GM04503 (cell line): ENCODE results near the gene PPFIBP2.
"Not testable (repeated sequence)": the region's sequence is repeated elsewhere in the genome, so short reads cannot be mapped to it uniquely, and the experiment has no call there.

Experiments
- DNase-seq: peaks from one replicate; pipeline ENCODE4 v3.0.0-alpha.2; 2012; ENCODE audit warnings: low read depth

The PPFIBP2 gene

DNA sequence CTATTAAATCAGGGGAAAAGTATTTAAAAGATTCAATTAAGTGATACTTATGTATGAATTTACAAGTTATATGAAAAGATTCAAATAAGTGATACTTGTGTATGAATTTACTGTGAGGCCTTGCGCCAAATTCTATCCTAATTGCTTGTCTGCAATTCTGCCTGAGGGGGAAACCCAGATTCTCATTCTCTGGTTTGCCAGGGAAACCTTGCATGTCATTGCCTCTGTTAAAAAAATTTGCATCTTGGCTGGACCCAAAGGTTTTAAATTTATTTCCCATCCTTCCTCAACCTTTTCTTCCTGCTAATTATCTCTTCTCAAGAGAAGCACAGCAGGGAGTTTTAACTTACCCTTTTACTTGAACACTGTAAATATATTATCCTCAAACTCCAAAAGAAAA is 14.7 kb upstream of the PPFIBP2 start:
- DNase-seq = no peak

DNA sequence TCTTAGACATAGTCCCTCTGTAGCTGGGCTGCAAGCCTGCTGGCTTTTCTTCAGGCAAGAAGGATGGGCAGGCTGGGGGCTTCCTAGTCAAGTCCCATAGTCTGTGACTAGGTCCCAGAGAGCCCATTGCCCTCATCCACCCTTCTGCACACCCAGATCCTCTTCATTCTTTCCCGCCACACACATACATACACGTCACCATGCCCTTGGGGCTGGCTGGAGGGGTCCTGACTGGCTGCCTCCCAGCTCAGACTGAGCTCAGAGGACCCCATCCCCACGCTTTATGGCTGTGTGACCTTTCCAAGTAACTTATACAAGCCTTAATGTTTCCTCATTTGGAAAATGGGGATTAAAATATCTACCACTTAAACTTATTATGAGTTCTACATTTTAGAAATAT is 13.5 kb upstream of the PPFIBP2 start:
- DNase-seq = no peak

DNA sequence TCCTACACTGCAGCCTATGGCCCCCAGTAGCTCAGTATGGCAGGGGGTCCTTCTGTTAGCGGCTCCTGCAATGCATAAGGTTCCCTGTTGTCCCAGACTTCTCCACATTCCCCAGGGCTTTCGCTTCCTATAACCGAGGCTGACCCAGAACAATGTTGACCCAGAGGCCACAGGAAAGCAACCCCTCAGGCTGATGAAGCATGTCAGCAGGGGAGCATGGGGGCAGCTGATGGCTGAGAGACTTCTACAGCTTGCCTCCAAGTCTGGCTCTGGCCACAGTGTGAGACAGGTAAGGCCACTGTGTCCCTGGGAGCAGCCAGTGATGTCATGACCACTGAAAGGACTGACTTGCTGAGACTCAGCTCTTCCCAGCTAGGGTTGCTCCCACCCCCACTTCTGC is 12.5 kb upstream of the PPFIBP2 start:
- DNase-seq = no peak

- DNase-seq = no peak
Observed at GRCh38 chr11:7501894-7502293, 11.9 kb upstream of the PPFIBP2 start.

- DNase-seq = no peak
Observed at GRCh38 chr11:7506243-7506642, 7.6 kb upstream of the PPFIBP2 start.

GRCh38 chr11:7508087-7508486 is 5.7 kb upstream of the PPFIBP2 start:
- DNase-seq = no peak

DNA sequence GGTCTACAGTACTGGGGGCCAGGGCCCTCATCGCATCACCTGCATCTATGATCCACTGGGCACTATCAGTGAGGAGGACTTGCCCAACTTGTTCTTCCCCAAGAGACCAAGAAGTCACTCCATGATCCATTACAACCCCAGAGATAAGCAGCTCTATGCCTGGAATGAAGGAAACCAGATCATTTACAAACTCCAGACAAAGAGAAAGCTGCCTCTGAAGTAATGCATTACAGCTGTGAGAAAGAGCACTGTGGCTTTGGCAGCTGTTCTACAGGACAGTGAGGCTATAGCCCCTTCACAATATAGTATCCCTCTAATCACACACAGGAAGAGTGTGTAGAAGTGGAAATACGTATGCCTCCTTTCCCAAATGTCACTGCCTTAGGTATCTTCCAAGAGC is 3.8 kb upstream of the PPFIBP2 start:
- no peak for DNase-seq

GRCh38 chr11:7511401-7511800 is 2.4 kb upstream of the PPFIBP2 start:
- no peak for DNase-seq

- DNase-seq = peak; percentile 31
Observed at GRCh38 chr11:7512525-7513233, 1.1 kb upstream of the PPFIBP2 start.

GRCh38 chr11:7514099-7514591 is 346 bp downstream of the PPFIBP2 start:
- no peak for DNase-seq

DNA sequence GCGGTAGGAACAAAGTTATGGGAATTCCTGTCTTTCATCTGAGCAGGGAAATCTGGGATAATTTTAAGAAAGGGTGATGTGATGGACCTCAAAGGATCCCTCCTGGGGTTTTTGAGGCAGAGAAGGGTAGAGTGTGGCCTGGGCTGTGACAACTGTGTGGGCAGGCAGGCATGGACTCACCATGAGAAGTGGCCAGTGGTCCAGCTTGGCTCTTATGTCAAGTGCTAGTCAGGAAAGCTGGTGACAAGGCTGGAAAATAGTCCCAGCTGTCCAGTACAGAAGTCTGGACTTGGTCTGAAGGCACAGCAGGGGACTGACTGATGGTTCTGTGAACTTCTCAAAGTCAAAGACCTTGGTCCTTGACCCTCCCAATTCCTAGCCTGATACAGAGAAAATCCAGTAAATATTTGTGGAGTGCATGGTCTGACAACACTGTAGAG is 1.7 kb downstream of the PPFIBP2 start:
- no peak for DNase-seq

GRCh38 chr11:7516475-7516874 is 2.7 kb downstream of the PPFIBP2 start:
- DNase-seq = no peak

DNA sequence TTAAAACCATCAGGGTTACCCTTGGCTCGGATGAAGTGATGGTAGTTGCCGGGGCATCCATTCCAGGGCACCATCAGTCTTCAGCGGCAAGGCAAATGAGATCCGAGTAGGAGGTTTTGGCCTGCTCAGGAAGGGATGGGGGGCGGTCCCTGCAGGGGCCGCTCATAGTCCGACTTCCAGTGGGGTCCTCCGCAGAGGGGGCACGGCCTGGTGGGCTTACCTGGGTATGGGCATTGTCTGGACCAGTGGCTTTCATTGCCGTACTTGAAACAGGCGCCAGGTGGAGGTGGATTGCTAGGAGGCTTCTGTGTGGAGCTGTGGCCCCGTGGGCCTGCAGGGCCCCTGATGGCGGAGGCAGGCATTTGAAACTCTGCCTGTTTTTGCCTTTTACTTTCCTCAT is 3.9 kb downstream of the PPFIBP2 start:
- not testable (repeated sequence) for DNase-seq

- no peak for DNase-seq
Observed at GRCh38 chr11:7518811-7519562, 5.2 kb downstream of the PPFIBP2 start.

DNA sequence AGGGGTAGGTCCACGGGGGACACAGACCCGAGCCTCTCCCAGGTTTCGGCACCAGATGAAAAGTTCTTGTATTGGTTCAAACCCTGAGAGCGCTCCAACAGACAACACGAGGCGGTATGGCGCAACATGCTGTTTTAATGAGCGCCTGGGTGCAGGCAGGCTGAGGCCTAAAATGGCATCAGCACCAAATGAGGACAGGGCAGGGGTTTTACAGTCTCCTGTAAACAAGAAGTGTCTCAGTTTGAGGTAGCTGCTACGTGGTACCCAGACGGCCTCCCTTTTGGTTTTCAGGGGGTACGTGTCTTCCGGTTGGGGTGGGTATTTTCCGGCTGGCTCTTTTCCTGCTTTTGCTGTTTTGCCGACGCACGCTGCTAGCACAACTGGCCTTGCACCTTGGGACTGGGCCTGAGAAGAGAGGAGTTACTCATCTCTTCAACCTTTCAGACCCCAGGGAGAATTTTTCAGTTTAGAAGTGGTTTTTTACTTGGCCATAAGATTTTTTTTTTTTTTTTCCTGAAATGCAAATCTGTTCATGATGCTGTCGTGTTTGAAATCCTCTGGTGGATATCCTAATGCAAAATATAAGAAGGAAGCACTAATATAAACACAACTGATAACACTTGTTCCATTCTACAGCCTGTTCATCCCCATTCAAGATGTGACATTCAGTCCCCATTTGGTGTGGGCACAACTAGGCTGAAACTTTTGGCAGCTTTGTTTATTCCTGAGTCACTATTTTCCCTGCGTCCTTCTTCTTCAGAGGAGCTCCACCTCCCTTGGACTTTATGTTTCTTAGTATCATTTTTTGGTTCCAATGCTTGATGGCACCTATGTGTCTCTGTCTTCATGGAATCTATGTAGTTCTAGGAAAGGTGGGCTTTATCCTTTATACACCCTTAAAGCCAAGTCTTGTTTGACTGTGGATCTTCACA is 6.5 kb downstream of the PPFIBP2 start:
- DNase-seq = no peak

DNA sequence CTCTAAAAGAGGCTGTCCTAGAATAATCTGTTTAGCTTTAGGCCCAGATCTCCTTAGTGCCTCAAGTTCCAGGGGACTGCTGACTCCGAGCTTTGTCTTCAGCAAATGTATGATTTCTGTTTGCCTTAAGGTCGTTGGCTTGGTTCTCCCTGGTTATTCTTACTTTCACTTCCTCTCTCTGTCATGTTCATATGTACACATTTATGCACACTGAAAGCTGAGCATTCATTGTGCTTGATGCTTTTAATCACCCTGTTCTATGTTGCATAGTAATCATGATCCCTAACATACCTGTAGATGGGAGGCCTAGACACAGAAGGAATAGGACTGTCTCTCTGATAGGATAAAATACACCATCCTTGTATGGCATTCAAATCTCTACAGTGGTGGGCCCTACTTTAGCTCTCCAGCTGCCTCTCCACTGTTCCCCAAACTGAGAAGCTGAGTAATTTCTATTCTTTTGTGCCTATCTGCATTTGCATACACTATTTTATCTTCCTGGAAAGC is 7.2 kb downstream of the PPFIBP2 start:
- DNase-seq = no peak

DNA sequence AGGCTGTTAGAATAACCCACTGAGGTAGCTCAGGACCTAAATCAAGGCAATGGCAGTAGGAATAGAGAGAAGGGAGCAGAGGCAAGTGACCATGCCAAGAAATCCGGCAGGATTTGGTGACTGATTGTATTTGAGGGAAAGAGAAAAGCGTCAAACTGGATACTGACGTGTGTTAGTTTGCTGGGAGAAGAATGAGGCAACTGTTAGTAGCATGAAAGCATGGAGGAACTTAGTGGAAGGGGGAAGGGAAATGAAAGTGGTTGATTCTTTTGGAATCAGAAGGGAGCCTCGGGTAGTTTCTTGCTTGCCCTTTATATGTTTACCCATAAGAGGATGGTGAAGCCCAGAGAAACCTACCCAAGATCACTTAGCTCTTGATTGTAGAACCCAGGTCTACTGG is 8.3 kb downstream of the PPFIBP2 start:
- DNase-seq = no peak

- DNase-seq = no peak
Observed at GRCh38 chr11:7522546-7522945, 8.7 kb downstream of the PPFIBP2 start.

DNA sequence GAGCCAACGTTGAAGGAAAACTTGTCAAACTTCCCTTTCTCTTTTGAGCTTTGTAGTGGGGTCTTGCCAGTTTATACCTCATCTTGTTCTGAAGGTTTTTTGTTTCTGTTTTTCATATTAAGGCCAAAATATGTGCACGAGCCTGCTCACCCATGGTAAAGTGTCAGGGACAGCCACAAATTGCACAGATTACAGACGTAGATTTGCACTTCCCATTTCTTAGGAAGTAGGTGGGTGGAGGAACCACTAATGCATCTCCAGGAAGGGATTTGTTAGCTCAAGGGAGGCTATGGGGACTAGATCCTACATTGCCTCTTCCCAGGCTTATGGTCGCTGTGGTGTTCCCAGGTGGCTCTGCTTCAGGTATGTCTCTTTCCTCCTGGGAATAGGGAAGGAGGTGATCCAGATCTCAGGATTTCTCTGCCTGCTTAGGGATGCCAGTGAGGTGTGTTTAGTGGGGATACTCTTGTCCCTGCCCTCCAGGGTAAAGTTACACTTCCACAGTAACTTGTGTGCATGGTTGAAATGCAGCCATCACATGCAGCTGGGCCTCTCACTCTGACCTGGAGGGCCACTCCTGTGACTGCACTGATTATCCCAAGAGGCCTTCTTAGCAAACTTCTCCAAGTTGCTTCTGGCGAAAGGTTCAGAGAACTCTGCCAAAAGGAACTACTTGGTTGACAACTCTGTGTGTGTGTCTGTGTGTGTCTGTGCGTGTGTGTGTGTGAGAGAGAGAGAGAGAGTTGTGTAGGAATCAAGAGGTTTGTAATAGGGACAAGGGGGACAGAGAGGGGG is 9.8 kb downstream of the PPFIBP2 start:
- DNase-seq = no peak

GRCh38 chr11:7524462-7525235 is 10.8 kb downstream of the PPFIBP2 start:
- DNase-seq = no peak

DNA sequence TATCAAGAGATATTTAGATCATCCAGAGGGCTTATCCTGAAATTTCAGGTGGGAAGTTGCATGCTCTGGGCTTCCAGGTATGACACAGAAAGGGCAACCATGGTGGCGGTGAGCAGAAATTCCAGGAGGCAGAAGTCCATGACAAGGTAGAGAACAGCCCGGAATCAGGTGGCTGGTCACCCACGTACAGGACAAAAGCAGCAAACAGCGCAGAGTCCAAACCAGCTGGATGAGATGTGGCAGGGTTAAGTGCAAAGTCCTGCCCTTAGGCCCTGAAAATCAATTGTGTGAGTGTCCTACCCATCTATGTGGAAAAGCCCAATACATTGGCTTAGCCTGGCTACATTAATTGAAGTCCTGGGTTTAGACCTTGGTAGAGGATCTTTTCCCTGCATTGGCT is 11.6 kb downstream of the PPFIBP2 start:
- DNase-seq = no peak
